Midbrain (tissue), 1 donor: ENCODE measurements around the gene KLHL1.
"Not testable (repeated sequence)": the region's sequence is repeated elsewhere in the genome, so short reads cannot be mapped to it uniquely, and the experiment has no call there.

Source experiments
- DNase-seq: peaks from one replicate; lab custom pipeline; 2025; lab: John Stamatoyannopoulos, UW

Gene KLHL1, protein sequence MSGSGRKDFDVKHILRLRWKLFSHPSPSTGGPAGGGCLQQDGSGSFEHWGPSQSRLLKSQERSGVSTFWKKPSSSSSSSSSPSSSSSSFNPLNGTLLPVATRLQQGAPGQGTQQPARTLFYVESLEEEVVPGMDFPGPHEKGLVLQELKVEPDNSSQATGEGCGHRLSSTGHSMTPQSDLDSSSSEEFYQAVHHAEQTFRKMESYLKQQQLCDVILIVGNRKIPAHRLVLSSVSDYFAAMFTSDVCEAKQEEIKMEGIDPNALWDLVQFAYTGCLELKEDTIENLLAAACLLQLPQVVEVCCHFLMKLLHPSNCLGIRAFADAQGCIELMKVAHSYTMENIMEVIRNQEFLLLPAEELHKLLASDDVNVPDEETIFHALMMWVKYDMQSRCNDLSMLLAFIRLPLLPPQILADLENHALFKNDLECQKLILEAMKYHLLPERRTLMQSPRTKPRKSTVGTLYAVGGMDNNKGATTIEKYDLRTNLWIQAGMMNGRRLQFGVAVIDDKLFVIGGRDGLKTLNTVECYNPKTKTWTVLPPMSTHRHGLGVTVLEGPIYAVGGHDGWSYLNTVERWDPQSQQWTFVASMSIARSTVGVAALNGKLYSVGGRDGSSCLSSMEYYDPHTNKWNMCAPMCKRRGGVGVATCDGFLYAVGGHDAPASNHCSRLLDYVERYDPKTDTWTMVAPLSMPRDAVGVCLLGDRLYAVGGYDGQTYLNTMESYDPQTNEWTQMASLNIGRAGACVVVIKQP

DNA sequence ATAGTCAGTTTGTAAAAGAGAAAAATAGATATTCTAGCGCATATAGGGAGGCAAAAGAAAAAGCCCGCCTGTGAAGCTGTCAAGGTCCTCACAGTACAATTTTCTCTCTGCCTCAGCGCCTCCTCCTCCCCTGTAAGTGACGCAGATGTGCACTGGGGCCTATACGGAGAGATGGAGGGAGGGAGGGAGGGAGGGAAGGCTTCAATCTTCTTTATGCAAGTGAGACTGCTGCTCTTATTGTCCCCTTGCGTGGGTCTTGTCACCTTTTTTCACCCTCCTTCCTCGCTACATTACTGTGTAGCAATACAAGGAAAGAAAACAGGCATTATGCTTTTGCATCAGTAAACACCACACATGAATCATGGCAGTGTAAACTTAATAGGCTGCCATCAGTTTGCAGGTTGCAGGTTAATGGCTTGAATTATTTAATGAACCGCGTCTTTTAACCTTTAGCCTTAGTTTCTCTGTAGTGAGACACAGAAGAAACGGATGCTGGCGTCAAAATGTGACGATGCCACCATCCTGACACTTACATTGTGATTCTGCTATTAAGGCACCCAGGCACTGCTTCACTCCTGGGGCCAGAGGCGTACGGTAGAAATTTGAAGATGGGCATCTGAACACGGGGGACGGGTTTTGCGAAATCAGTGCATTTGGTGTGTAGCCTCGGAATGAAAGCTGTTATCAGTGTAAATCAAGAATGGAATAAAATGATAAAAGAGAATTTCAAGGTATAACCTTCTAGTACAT is at the start of gene KLHL1:
Gene KLHL1 (minus strand): TSS at position 97 of the 750 bp plus-strand sequence. CDS start 753 bp downstream, outside the sequence.
- no peak for DNase-seq

DNA sequence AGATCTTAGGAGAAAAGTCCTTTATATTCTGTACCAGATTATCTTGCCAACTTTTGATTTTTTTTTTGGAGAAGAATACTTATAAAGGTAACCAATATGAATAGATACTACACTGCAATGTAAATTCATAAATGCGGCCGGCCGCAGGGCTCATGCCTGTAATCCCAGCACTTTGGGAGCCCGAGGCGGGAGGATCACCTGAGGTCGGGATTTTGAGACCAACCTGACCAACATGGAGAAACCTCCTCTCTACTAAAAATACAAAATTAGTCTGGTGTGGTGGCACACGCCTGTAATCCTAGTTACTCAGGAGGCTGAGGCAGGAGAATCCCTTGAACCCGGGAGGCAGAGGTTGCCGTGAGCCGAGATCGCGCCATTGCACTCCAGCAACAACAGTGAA is 34.4 kb upstream of the KLHL1 start:
- not testable (repeated sequence) for DNase-seq

DNA sequence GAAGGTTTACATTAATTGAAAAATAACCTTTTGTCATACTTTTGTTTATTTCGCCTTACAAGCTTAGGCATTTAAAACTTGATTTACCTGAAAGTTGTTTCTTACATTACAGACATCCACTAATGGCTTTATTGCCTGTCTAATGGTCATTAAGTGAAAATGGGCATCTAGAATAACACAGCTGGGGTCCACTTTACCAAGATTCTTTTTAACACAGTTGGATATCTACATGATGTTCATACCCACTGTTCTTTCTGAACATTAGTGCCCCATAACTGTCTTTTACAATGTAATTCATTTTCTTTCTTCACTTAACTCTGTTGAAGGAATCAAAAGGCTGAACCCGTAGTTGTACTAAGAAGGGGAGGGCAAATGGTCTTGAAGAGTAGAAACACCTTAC is 19.8 kb upstream of the KLHL1 start:
- no peak for DNase-seq

DNA sequence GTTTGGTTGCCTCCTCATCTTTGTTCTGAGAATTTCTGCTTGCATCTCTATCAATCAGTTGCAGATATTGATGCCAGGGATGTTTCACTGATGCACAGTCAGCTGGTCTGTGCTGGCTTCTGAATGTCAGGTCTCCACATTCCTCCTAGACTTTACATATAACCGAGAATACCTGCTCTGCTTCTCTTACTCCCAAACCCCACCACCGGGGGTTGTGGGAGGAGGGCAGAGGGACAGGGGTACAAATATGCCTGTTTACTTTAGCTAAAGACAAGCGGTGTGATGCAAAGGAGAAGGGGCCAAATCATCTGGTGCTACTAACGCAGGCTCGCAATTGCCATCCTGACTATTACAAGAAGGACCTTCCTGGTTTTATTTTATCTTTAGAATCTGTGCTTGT is 17.4 kb upstream of the KLHL1 start:
- DNase-seq, result no peak

DNA sequence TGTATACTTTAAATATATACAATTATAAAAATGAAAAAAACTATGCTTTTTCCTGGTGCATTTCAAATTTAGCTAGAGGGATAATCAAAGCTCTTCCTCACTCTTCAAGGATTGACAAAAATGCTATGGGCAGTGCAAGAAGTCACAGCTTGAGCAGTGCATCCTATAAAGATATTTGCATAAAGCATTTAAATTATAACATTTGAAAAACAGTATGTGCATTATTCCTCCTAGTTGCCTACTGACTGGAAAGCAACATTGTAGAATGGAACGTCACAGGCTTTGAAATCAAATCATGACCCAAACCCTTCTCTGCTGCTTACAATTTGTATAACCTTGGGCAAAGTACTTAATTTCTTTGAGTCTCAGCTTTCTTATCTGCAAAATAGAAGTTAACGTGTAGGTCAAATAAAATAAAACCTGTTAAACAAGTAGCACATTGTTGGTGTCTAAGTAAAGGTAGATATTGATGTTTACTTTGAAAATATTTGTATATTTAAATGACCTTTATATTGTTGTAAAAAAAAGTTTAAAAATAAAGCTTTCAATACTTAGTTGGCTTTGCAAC is 9.2 kb upstream of the KLHL1 start:
- DNase-seq, result no peak

DNA sequence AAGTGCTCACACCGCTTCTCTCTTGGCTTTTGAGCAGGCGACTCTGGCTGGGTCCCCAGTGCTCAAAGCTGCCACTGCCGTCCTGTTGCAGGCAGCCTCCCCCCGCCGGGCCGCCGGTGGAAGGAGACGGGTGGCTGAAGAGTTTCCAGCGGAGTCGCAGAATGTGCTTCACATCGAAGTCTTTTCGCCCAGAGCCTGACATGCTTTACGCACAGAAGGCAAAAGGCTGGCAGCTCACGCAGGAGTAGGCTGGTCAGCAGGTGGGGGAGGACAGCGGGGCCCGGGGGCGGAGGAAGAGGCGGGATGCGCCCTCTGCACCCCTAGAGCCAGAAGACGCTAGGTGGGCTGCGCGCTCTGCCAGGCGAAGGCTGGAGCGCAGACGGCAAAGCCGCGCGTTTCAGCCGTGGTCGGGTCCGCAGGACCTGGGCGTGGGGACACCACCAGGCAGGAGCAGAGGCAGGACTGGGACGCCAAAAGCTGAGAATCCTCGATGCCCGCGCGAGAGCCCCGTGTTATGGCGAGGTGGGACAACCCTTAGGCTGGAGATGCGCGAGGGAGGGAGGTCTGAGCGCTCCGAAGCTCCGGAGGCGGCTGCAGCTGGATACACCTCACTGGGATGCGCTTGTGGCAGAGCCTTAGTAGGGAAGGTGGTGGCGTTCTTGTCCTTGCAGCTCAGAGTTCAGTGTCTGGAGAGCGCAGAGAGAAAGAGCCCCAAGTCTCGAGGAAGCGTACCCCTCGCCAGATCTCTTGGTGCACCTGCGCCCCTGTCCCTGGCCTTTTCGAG is 562 bp downstream of the KLHL1 start, which contains the start of gene ATXN8OS:
Gene ATXN8OS (plus strand): TSS at position 329 of the 784 bp plus-strand sequence.
- DNase-seq, result no peak

DNA sequence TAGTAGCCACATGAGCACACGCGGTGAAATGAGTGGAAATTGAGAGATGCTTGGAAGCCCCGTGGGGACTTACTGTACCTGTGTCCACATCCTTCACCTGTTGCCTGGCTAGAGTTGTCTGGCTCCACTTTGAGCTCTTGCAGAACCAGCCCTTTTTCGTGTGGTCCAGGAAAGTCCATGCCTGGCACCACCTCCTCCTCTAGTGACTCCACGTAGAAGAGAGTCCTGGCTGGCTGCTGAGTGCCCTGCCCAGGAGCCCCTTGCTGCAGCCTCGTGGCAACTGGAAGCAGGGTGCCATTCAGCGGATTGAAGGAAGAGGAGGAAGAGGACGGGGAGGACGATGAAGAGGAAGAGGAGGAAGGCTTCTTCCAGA is 1.1 kb downstream of the KLHL1 start:
- DNase-seq, result no peak

DNA sequence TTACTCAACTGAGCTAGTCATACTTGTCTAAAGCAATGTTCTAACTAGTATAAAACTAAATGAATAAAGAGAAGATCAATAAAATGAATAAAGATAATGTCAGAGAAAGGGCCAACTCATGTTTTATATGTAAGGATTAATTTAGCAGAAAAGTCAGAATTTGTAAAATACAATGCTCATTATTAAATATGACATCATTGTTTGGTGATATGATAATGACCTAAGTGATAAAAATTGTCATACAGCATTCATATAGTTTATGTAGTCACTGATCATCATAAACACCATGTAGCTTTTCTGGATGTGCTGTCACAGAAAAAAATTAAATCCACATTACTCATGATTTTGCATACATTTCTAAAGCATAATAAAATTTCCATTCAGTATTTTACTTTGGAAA is 3.8 kb downstream of the KLHL1 start:
- no peak for DNase-seq

DNA sequence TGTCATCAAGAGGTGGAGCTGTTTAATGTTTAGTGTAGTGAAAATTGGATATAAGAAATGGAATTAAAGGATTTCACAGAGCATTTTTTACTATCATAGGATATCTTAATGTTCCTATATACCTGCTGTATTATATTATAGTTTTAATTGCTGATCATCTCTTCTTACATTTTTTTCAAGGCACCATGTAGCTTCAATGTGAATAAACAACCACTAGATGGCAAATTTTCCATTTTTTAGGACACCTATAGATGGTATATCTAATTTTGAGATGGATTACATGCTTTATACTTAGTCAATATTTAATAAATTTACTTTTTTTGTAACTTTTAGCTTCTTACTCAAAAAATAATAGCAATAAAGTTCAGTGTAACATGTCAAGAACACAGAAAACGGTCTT is 9.6 kb downstream of the KLHL1 start:
- DNase-seq, result no peak

DNA sequence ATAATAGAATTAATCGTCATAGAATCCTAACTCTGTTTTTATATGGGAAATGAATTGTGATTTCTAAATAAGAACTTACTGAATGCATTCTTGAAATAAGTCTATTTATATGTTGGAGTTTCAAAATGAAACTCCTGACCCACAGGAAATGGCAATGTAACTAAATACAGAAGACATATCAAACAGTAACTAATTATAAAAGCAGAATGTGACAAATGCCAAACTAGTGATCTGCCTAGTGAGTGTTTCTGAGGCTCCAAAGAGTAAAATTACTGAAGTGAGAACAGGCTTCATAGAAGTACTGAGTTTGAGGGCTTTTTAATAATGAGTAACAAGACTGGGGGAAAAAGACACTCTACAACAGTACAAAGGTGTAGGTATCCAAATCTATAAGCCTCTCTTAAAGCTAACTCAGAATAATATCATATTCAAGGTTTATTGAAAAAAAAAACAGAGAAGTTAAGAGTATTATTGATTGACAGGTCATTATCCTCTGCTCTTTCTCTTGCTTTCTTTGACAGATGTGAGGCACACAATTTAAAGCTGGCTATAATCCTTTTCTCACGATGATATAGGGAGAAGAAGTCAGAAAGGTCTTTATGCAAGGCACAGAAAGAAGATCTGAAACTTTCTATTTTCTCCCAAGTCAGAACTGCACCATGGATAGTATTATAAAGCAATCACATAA is 18.1 kb downstream of the KLHL1 start:
- DNase-seq, result no peak

DNA sequence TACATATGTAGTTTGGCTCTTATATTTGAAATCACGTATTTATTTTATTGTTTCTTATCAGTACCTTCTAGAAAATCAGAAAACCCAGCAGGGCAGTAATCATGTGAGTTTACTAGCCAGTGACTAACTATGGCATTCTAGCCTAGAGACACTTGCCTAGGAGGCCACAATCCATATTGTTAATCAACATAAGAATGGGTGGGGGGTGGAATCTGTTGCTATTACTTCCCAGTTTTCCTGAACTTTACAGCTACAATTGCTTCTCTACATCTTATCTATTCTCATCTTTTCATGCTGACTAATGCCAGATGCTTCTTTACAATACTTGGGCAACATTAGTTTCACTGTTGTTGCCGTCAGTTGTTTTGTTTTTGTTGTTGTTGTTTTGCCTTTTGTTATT is 19.3 kb downstream of the KLHL1 start:
- DNase-seq, result no peak

DNA sequence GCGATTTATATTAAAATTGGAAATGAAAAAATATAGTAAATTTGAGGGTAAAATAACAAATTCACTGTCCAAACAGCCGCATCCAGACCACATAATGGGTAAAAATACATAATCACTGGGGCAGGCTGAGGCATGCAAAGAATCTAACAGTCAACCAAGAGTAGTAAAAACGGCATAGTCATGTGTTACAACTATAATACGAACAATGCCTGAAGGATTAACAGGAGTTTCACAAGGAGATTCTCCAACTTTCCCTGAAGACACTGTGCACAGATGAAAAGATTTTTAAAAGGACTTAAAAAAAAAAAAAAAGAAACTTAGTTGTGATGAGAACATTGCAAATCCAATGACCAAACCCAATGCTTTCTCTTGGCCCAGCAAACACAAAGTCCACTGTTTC is 21.0 kb downstream of the KLHL1 start:
- no peak for DNase-seq

DNA sequence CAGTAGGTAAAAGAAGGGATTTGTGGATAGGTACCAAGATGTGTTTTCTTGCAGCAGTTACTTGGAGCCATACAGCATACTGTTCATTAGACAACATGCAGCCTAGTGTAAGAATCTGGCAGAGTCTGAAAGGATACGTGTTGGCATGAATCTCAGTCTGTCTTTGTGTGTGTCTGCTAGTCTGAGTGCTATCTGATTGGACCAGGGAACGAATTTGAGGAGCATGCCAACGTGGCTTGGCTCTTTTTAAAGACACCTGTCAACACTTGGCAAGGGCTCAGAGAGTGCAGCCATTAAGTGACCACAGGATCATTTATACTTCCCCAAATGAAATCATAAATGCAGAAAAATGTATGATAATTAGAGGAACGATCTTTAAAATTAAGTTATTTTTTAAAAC is 28.2 kb downstream of the KLHL1 start:
- DNase-seq, result no peak

DNA sequence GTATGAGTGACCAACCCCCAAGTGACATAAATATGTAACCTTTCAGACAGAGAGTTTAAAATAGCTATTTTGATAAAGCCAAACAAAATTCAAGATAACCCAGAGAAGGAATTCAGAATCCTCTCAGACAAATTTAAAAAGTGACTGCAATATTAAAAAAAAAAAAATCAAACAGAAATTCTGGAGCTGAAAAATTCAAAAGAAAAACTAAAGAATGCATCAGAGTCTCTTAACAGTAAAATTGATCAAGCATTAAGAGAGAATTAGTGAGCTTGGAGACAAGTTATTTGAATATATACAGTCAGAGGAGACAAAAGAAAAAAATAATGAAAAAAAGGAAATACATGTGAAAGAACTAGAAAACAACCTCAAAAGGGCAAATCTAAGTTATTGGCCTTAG is 53.7 kb downstream of the KLHL1 start:
- no peak for DNase-seq

DNA sequence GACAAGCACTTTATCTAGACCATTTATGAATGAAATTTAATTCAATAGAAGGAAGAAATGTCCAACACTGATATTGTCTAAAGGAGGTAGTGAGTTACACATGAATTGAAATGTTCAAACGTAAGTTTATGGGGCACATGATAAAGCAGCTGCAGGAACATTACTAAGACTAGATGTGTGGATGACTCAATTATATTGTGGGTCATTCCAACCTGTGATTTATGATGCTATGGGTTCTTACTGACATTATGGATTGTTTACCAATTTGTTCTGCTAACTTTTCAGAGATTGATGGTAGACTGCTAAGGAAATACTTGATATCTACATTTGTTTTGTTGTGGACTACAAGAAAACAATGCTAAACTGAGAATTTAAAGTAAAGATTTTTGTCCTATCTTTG is 56.7 kb downstream of the KLHL1 start:
- no peak for DNase-seq

DNA sequence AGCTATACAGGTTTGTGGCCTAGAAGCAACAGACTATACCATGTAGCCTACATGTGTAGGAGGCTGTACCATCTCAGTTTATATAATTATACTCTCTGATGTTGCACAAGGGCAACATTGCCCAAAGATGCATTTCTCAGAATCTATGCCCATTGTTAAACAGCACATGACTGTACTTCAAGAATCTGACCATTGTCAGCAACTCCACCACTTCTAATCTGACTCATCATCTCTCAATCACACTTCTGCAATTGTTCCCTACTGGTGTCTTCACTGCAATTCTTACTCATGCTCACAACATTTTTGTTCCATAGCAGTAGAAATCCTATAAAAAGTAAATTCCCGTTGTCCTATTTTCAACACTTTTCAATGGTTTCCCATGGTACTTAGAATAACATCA is 64.6 kb downstream of the KLHL1 start:
- no peak for DNase-seq

DNA sequence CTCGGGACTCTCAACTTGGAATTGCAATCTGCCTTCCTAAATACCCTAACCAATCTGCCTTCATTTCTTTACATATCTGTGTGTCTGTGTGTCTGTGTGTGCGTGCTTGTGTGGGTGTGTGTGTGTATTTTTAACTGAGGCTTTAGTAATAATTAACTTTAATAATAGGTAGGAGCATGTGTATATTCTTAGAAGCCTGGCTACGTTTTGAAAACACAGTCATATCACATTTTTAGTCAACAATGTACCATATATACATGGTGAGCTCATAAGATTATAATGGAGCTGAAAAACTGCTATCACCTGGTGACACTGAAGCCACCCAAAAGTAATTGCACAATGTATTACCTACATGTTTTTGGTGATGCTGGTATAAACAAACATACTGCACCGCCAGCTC is 66.1 kb downstream of the KLHL1 start:
- DNase-seq, result no peak

DNA sequence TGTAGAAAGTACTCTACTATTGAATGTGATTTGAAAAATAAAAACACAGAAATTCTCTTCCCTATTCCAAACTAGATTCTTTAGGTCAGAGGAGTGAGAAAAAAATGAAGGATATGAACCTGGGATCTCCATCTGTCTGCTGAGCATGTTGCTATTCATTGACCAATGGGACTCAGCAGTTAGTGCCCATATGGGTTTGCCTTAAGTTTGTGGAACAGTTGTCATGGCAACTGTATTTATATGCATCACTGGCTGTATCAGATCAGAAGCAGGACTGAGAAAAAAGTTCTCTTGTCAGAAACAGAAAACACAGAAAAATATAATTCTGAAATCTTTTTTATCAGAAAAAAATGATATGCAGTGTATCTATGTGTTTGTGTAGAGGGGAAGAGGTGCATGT is 74.0 kb downstream of the KLHL1 start:
- no peak for DNase-seq

DNA sequence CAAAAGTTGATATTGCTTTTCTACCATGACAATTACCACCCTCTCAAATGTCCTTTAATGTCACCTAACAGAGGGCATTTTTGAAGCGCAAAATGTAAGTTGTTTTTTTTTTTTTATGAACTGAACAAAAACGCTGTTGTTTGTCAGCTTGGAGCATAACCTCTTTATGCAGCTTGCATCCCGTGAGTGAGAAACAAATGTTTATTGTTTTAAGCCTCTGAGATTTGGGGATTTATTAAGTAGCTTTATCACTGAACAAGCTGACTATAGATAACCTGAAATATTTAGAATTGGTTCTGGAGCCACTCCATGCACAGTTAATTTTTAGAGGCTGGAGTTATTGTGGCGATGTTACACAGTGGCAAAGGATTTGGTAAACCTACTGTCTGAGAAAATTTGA is 80.7 kb downstream of the KLHL1 start:
- DNase-seq, result no peak

DNA sequence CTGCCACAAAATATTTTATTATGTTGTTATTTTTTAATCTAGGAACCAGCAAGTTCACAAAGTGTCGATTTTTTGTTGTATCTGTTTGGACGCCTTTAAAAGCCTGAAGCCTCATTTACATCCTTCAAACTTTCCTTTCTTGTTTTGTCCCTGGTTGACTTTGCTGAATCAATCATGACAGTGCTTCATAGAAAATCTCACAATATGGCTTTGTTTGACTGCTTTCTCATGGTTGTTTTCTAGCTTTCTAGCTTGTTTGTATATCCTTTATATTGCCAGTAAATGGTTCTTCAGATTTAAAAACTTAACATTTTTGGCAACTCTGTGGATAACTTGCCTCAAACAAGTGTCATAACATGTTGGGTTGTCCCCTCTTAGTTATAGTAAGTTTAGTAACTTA is 84.7 kb downstream of the KLHL1 start:
- peak; percentile 27 for DNase-seq

DNA sequence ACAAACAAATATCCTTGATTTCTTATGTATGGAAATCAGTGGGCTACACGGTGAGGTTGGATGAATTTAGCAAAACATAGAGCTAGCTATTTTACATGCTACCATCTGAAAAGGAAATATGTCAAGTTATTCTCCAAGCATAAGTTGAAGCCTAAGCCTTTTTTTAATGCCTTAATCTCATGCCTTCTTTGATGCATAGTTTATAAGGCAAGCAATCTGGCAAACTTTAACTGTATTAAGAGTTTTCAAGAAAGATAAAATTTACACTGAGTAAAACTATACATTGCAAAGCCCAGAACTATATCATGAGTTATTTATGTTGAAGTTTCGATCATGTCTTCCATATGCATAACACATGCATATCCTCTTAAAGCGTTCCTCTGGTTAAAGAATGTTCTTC is 85.6 kb downstream of the KLHL1 start:
- DNase-seq, result no peak
